Measurements from ENCODE around the gene RGS21. TPM values are rescaled to one million over a fixed set of nuclear protein-coding genes. Genes with fewer than 3 reads are reported as not detected.
"Not testable (repeated sequence)": the region's sequence is repeated elsewhere in the genome, so short reads cannot be mapped to it uniquely, and the experiment has no call there.

RGS21 gene, protein sequence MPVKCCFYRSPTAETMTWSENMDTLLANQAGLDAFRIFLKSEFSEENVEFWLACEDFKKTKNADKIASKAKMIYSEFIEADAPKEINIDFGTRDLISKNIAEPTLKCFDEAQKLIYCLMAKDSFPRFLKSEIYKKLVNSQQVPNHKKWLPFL
- 3.1 TPM for total RNA-seq (ENCODE audit: insufficient read depth, low replicate concordance)

- no peak for DNase-seq (ENCODE audit: low spot score)
Measured at GRCh38 chr1:192316942-192317450, at the start of gene RGS21. TSS of gene RGS21 (plus strand) at chr1:192316992. CDS start at chr1:192343037, 26,045 bp downstream.

DNA sequence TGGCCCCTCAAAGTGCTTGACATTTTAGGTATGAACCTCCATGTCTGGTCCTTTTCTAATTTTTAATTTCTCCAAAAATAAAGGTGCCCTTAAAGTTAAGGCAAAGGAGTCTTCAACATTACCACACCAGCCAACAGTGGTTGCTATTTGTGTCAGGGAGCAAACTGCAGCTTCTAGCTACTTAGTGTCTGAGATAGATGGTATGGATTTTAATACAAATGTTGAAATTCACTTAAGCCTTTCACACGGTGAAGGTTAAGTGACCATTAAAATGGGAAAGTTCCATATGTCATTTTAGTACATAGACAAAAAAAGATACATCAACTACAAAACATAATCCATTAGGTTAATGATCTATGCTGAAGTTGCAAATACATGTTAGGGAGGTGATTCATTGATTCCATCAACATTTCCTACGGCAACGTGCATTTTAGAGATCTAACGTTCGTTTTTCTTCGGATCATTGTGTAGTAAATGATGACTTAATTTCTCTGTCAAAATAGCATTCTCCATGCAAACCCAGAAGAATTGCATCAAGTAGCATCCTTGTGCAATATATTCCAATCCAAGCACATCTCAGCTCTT, 48.2 kb upstream of the RGS21 start:
- DNase-seq (ENCODE audit: low spot score), result no peak

DNA sequence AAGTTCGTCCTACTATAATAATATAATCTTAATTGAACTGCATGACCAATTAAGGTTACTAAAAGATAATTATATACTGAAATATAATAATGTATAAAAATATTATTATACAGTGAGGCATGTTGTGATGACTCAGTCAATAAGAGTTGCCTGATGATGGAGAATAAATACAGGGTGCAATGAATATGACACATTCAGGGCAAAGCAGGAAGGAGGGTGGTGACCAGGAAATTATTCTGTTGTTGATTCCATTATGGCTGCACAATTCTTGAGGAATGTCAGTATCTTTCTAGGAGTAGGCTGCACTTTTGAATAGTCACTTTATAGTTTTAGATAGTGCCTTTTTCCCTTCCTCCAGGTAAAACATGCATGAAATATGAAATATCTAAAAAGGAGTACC, 46.4 kb upstream of the RGS21 start:
- DNase-seq (ENCODE audit: low spot score), result no peak

- peak; percentile 12 for DNase-seq (ENCODE audit: low spot score)
Measured at GRCh38 chr1:192272732-192273131, 44.1 kb upstream of the RGS21 start.

GRCh38 chr1:192274588-192274987, 42.2 kb upstream of the RGS21 start:
- no peak for DNase-seq (ENCODE audit: low spot score)

DNA sequence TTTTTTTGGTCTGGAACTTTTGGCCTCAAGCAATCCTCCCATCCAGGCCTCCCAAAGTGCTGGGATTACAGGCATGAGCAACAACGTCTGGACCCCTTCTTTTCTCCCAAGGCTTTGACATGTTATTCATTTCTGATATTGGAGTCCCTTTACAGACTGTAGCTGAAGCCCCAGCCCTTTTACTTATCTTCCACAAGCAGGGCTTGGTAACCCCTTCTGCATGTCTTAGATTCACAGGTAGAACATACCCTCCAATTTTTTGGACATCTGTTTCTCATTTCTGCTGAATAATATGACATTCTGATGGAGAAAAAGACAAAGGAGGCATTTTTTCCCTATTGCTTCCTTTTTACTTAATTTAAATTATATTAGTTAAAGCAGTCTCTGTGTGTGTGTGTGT, 39.2 kb upstream of the RGS21 start:
- no peak for DNase-seq (ENCODE audit: low spot score)

GRCh38 chr1:192284927-192285326, 31.9 kb upstream of the RGS21 start:
- DNase-seq (ENCODE audit: low spot score), result no peak

GRCh38 chr1:192303029-192303428, 13.8 kb upstream of the RGS21 start:
- DNase-seq (ENCODE audit: low spot score), result no peak

GRCh38 chr1:192308314-192308713, 8.5 kb upstream of the RGS21 start:
- not testable (repeated sequence) for DNase-seq (ENCODE audit: low spot score)

DNA sequence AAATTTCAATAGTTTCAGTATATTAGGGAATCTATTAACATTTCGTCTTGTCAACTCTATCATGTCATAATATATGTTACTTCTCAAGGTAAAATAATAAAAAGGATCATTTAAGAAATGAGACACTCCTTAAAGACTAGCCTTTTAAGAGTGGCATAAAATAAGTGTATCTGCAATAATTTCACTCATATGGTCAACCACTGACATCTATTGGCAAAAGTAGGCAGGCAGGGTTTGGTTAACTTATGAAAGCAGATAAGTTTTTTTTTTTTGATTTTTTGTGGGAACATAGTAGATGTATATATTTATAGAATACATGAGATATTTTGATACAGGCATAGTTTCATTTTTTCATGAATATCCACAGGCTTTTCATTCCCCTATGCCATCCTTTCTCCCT, 5.5 kb upstream of the RGS21 start:
- peak; percentile 59 for DNase-seq (ENCODE audit: low spot score)

DNA sequence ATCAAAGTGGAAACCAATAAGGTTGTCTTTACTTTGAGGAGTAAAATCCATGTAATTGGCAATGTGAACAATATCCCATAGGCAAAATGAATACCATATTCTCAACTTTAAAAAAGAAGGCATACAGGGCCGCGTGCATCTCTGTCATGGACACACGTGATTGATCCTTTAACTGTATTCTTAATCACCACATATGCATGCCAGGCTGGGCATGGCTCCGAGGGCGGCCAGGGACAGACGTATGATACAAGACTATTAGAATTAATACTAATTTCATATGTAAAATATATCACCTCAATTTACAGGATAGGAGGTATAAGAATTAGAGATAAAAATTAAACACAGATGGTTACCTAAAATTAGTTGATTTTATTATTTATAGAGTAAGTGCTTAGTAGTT, 11.2 kb downstream of the RGS21 start:
- no peak for DNase-seq (ENCODE audit: low spot score)

DNA sequence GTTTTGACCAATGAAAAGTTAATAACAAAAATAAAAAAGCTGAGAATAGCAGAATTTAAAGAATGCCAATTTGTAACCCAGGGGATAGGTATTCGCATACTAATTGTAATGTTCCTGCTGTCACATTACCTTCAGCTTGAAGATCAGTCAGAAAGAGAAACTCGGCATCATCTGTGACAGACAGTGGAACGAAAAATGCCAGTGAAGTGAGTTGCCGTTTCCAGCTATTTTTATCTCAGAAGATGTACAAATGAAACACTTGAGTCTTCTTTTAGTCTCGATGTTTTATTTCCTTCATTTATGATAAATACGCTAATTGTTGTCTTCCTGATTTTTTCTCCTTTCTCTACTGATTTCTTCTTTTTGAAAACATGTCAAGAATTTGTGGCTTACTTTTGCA, 26.1 kb downstream of the RGS21 start:
- DNase-seq (ENCODE audit: low spot score), result no peak

DNA sequence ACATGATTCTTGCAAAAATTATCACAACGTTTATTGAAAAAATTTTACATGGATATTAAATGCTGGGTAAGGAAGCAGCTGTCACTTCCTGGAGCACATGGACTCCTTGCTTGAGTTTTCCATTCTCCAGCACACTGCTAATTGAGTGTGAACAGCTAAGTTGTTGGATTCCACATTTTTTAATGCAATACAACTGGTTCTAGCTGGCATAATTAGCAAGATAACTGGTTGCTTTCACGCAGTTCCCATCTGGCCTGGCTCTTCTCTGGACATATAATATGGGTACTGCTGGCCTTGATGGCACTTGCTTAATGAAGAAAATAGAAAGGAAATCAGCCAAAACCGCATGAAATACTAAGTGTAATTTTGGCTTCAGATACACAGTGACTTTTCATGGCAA, 26.6 kb downstream of the RGS21 start:
- no peak for DNase-seq (ENCODE audit: low spot score)

DNA sequence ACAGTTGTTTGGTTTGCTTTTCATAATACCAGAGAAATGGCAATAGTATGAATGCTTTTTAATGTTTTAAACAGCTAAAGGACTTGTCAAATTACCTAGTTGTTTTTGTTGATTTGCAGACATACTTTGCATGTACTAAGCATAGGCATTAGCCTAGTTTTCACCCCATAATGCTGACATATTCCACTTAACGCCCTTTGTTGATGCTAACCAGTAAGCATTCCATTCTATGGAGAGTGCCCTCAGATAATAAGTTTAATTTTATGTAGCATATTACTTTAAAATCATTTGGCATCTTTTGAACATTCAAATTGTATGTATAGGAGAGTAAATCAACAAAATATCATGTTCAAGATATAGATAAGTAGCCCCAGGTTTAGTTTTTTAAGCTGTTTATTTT, 32.5 kb downstream of the RGS21 start:
- DNase-seq (ENCODE audit: low spot score), result no peak

- DNase-seq (ENCODE audit: low spot score), result no peak
Measured at GRCh38 chr1:192350356-192350755, 33.6 kb downstream of the RGS21 start.

DNA sequence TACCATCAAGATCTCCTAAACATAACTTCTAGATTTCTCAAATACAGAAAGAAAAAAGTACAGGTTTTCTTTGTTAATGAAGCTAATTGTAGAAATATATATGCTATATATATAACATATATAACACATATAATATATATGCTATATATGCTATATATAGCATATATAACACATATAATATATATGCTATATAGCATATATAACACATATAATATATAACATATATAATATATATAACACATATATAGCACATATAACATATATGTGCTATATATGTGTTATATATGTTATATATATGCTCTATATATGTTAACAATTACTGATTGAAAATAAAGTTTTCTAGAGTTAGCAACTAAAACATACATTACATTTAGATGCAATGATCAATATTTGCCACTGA, 34.8 kb downstream of the RGS21 start:
- no peak for DNase-seq (ENCODE audit: low spot score)

DNA sequence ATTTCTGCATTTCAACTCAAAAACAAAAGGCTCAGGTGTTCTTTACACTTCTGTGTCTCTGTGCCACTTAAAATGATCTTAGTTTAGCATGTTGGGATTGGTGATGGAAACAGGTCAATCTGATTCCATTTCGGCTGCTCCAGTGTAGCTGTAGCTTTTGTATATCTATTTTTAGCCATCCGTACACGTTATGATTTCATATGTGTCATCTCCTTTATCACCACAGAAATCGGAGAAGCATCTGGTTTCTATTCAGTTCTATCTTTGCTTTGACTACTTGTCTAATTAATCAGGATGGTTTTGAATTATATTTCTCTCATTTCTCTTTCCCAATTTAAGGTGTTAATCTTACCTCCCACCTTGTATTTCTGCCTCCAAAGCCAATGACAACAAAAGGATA, 41.1 kb downstream of the RGS21 start:
- no peak for DNase-seq (ENCODE audit: low spot score)

DNA sequence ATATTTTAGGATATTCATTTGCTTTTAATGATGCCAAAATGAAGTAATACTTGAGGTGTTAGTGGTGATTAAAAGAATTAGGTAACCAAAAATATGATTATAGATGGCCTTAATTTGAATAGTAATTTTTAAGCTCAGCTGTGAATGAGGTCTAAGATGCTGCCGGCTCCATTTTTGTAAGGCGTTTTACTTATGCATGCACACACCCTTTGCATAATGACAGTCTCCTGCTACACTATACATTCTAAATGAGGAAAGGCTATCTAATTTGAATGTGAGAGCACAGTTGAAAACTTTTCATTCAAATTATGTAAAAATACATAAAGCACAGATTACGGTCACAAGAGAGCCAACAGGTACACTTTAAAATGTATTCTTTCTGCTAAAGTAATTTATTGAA, 41.6 kb downstream of the RGS21 start:
- DNase-seq (ENCODE audit: low spot score), result no peak

DNA sequence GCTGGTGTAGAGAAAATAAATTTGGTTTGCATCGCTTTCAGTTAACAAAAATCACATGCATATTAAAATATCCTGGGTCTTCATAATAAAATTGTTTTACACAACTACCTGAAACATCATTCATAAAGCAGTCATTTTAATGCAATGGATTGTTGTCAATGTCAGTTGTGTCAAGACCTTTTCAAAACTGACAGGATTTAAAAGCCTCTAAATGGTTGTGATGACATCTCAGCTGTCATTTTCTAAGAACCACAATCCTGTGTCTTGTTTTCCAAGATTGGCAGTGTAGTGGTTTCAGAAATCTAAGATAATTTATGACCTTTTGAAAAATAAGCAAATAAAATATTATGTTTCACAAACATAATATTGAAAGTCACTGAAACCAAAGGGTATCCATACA, 42.0 kb downstream of the RGS21 start:
- no peak for DNase-seq (ENCODE audit: low spot score)

DNA sequence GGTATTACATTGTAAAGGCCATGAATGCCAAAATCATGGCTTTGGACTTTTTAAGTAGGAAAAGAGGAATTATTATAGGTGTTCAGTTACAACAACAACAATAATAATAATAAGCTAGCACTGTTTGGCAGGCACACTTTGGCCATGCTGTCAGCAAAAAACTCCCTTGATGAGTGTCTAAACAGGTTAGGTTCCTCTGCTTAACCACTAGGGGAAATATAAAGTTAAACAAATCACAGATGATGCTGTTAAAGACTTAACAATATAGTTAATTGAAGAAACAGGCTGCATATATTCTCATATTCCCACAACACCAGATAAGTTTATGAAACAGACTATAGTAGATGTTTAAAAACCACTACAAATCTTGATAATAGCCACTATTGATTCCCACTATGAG, 46.4 kb downstream of the RGS21 start:
- DNase-seq (ENCODE audit: low spot score), result no peak

DNA sequence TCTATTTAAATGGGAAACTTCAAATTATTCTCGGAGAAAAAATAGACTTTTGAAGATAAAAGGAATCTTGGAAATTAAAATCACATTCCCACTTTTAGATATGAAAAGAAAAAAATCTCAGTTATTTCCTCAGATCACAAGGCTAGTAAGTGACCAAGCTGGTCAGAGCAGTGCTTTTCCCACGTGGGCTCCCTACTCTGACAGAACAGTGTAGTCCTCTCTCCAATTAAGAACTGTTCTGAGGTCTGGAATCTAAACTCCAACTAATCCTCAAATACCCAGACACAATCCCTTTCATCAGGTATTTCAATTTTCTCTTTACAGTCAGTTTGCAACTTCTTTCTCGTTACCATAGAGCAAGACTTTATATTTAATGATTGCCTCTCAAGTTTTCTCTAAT, 50.6 kb downstream of the RGS21 start:
- no peak for DNase-seq (ENCODE audit: low spot score)

DNA sequence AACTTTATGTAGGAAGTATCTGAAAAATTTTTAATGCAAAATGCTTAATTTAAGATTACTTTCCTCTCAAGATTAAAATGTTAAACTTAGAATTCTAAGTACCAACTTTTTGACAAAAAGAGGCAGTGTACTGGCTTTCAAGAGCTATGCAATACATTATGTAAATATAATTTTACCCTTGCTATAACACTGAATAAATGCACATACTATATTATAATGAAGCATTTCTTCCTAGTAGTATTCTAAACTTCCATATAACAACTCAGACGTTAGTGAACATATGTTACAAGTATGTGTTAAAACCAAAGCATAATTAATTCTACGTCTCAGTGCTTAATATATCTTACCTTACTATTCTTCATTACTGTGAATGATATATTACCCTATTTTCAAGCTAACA, 58.5 kb downstream of the RGS21 start:
- no peak for DNase-seq (ENCODE audit: low spot score)

DNA sequence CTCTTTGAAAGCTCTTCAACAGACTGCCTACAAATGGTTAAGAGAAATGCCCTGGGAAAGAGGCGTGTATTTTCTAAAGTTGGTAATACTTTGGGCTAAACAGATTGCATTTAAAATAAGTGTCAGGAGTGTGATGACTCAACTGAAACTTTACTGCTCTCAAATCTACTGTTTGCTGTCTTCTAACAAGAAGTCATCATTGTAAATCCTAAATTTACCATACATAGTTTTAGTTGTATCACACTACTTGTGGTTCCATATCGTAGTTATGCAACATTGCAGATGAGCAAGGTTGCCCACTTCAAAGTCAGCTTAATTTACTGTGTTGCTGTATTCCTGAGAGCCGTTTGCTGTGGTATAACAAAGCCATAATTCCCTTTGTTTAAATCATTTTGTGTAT, 59.6 kb downstream of the RGS21 start:
- no peak for DNase-seq (ENCODE audit: low spot score)

GRCh38 chr1:192378276-192378675, 61.5 kb downstream of the RGS21 start:
- no peak for DNase-seq (ENCODE audit: low spot score)
